HG03354 (cell line): ENCODE results near the gene PICK1.
"Not testable (repeated sequence)": the region's sequence is repeated elsewhere in the genome, so short reads cannot be mapped to it uniquely, and the experiment has no call there.

ENCODE experiments used
- ATAC-seq: cut with Tn5 transposase; IDR thresholded peaks from one replicate; pipeline ENCODE4 v1.9.1; 2021; ENCODE audit warnings: mild to moderate bottlenecking; ENCODE audit not compliant: unreplicated experiment, poor library complexity, severe bottlenecking

PICK1 gene

GRCh38 chr22:38110008-38110862 lies 53.0 kb downstream of the PICK1 start, which contains the start of gene BAIAP2L2:
Gene BAIAP2L2, minus strand, starts transcription at chr22:38110684. Its CDS starts 159 bp downstream, at chr22:38110525.
- ATAC-seq = no peak

GRCh38 chr22:38110863-38111852 lies 54.0 kb downstream of the PICK1 start:
- ATAC-seq = no peak

DNA sequence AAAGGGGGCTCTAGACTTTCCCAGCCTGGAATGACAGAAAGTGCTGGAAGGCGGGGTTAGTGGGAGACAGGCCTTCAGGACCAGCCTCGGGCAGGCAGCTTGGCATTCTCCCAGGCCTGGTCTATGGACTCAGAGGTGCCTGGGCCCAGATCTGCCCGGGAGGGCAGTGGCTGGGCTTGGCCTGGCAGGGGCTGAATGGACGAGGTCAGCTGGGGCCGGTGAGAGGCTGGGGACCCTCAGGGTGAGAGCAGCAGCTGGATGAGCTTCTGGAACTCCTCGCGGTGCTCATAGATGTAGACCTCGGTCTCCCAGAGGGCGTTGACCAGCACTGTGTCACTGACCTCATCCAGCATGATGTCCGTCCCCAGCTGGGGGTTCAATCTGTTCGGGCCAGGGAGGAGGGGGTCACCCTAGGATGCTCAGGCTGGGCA lies 54.7 kb downstream of the PICK1 start:
- no peak for ATAC-seq

DNA sequence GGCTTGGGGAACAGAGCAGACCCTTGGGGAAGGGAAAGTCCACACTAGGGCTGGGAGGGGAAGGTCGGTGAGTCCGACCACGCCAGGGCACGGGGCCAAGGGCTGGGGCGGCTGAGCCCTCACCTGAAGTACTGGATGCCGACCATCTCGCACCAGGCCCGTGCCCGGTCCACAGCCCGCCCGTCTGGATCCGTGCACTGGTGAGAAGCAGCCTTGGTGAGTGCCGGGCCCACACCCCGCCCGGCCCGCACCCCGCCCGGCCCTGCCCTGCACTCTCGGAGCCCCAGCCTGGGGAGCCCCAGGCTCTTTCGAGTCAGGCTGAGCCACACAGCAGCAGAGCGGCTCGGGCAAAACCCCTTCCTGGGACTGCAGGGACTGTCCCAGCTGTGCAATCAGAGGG lies 55.2 kb downstream of the PICK1 start:
- no peak for ATAC-seq

- no peak for ATAC-seq
These were observed 57.5 kb downstream of the PICK1 start for GRCh38 chr22:38114484-38115398.

- ATAC-seq = no peak
These were observed 58.4 kb downstream of the PICK1 start for GRCh38 chr22:38115423-38116205.

DNA sequence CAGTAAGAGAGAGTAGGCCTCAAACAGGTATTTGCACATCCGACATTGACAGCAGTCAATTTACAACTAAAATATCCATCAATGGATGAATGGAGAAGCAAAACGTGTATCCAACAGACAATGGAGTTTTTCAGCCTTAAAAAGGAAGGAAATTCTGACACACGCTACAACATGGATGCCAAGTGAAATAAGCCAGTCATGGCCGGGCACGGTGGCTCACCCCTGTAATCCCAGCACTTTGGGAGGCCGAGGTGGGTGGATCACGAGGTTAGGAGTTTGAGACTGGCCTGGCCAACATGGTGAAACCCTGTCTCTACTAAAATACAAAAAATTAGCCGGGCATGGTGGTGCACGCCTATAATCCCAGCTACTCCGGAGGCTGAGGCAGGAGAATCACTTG lies 60.4 kb downstream of the PICK1 start:
- ATAC-seq = not testable (repeated sequence)

DNA sequence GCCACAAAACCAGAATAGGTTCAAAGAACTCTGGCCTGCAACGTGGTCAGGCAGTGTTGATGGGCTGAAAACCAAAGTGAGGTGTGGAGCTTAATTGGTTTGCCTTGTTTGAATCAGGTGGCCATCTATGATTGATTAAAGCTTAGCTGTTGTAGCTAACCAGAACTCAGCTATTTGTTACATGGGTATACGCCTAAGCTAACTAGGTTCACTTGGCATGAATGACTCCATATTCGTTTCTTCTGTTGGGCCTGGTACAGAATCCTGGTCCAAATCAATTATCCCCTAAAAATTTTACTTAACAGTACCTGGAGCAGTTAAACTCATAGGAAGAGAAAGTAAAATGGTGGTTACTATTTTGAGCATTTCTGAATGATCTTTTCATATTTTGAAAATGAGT lies 61.0 kb downstream of the PICK1 start:
- no peak for ATAC-seq

- ATAC-seq = not testable (repeated sequence)
These were observed 61.5 kb downstream of the PICK1 start for GRCh38 chr22:38118747-38119146.

DNA sequence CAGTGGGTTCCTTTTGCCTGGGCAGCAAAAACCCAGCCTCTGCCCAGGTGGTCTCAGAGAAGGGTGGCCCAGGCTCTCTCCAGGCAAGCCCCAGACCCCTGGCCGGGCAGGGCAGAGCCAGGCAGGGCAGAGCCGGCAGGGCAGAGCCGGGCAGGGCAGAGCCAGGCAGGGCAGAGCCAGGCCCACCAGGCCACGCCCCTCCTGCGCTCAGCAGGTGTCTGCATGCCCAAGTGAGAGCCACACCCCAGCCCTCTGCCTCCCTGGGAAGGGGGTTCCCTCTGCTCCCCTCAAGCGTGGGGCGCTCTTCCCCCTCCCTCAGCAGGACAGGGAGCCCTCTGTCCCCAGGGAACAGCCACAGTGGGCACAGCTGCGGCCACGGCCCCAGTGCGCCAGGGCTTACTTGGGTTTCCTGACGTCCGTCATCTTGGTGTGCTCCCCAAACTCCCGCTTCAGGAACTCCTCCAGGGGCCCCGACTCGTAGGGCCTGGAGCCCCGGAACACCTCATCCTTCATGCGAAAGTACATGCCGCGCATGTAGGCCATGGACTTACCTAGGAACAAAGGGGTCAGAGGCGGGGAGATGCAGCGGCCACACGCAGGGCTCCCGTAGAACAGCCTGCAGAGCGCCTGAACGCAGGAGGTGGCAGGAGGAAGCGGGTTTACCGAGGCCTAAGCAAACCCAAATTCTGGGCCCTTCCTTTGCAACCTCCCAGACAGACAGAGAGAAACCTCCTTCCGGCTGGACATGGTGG lies 63.3 kb downstream of the PICK1 start:
- ATAC-seq = no peak

DNA sequence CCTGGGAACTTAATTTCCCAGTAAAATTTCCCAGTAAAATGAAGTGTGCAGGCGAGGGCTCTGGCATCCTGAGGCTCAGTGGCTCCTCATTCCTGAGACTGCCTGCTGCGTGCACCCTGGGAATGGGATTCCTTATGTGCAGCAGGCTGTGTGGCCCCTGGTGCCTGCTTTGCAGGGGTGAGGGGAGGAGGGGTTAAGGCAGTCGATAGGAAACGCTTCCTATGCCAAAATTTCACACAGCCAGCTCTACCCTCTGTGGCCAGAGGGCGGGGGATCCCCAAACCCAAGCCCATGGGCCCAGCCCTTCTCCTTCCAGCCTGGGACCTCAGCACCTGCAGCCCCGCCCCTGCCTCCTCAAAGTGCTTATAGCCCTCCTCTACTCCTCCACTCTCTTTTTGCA lies 65.4 kb downstream of the PICK1 start:
- ATAC-seq = no peak

- no peak for ATAC-seq
These were observed 67.2 kb downstream of the PICK1 start for GRCh38 chr22:38124236-38124974.

- ATAC-seq = no peak
These were observed 67.9 kb downstream of the PICK1 start for GRCh38 chr22:38125038-38125610.
